ENCODE results near the gene FBXO11. TPM values are rescaled to one million over a fixed set of nuclear protein-coding genes. Genes with fewer than 3 reads are reported as not detected.
A peak's percentile ranks its signal among the peaks of the same experiment; 100 is the strongest.

FBXO11 gene
- total and polyA plus RNA-seq, 2 of the 4 experiments (the other 2 are of a cell fraction) = 27.1 to 29.6 TPM

DNA sequence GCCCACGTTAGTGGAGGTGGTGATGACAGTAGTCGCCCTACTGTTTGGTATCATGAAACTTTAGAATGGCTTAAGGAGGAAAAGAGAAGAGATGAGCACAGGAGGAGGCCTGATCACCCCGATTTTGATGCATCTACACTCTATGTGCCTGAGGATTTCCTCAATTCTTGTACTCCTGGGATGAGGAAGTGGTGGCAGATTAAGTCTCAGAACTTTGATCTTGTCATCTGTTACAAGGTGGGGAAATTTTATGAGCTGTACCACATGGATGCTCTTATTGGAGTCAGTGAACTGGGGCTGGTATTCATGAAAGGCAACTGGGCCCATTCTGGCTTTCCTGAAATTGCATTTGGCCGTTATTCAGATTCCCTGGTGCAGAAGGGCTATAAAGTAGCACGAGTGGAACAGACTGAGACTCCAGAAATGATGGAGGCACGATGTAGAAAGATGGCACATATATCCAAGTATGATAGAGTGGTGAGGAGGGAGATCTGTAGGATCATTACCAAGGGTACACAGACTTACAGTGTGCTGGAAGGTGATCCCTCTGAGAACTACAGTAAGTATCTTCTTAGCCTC lies 107.2 kb downstream of the FBXO11 start:
- ATAC-seq (ENCODE audit: low read depth) (no peak), DNase-seq (no peak)
- H3K79me1 ChIP-seq (ENCODE audit: low read depth in 1 of 2, low read length in 2 of 2) = peaks cover 28 to 46% of the 10 kb centered on the region in 2 experiments
- no peak overlapping the region for H3K4me2 ChIP-seq (ENCODE audit: low read depth, low read length)
- H4K5ac ChIP-seq (ENCODE audit: low read depth, low read length) = no peak overlapping the region
- no peak overlapping the region for H3K4ac ChIP-seq (ENCODE audit: low read depth, low read length)
- peaks cover 7% of the 10 kb centered on the region for H3K9me3 ChIP-seq (ENCODE audit: control insufficient read depth, insufficient read depth, low read length)
- H2BK120ac ChIP-seq (ENCODE audit: low read depth, low read length) = no peak overlapping the region
- H2AFZ ChIP-seq (replicated peaks; ENCODE audit: low read length, poor library complexity) = no peak overlapping the region
- H3K36me3 ChIP-seq (ENCODE audit: control insufficient read depth, insufficient read depth, low read length) = peaks cover 68% of the 10 kb centered on the region
- no peaks in the 10 kb centered on the region for H3K4me1 ChIP-seq (ENCODE audit: control insufficient read depth, insufficient read depth, low read length)
- H4K20me1 ChIP-seq (ENCODE audit: insufficient read depth, low read length) = peaks cover 10% of the 10 kb centered on the region
- no CpG with 5 or more reads among the region's 6 CpGs for WGBS, 2 experiments (ENCODE audit: extremely low coverage in 2 of 2, insufficient read length in 1 of 2)
- TSS peak; percentile 63 for BruUV-seq (replicated peaks)
- H3K18ac ChIP-seq (ENCODE audit: low read depth, low read length) = no peak overlapping the region
- ChIA-PET CTCF (no interaction called here), POLR2A (ENCODE audit: unreplicated experiment) (no interaction called here)
- no peak overlapping the region for H2BK15ac ChIP-seq (ENCODE audit: low read depth, low read length)
- no peak overlapping the region for H3K9ac ChIP-seq (ENCODE audit: low read depth, low read length)
- no peak overlapping the region for H3K27ac ChIP-seq (ENCODE audit: insufficient read depth, low read length)
- no peak overlapping the region for H4K91ac ChIP-seq (ENCODE audit: insufficient read depth, low read depth, low read length)
- no peak overlapping the region for H3K56ac ChIP-seq (ENCODE audit: extremely low read depth, insufficient read depth, low read length)
- no peak overlapping the region for H4K8ac ChIP-seq (ENCODE audit: low read depth in 2 of 2, low read length in 2 of 2)
- H3K23ac ChIP-seq (ENCODE audit: low read depth, low read length) = no peak overlapping the region
- no peak overlapping the region for H2BK5ac ChIP-seq (ENCODE audit: low read depth, low read length, poor library complexity, severe bottlenecking)
- H3K27me3 ChIP-seq (ENCODE audit: control insufficient read depth, insufficient read depth, low read length) = no peaks in the 10 kb centered on the region
- H3K4me3 ChIP-seq (ENCODE audit: insufficient read depth, low read depth, low read length) = no peak overlapping the region
- dilution Hi-C loops (cut with HindIII; ENCODE audit: low sequenced_read_pairs, unreplicated experiment) = no loop called here
- H2AK5ac ChIP-seq (ENCODE audit: low read depth, low read length) = no peak overlapping the region
- TF ChIP-seq MXI1 (IDR thresholded peaks at IDR 0.05; ENCODE audit: borderline replicate concordance, low read depth, low read length) = no peak
- TF ChIP-seq RCOR1 (IDR thresholded peaks at IDR 0.05; ENCODE audit: insufficient replicate concordance, low read length) = no peak
- TF ChIP-seq CEBPB (IDR thresholded peaks at IDR 0.05; ENCODE audit: low read depth, low read length) = no peak
- no peak for TF ChIP-seq MAZ (IDR thresholded peaks at IDR 0.05; ENCODE audit: borderline replicate concordance, low read depth, low read length)
- TF ChIP-seq BHLHE40 (IDR thresholded peaks at IDR 0.05; ENCODE audit: low read depth, low read length) = no peak
- TF ChIP-seq FOS (IDR thresholded peaks at IDR 0.05; ENCODE audit: low read depth, low read length) = no peak
- no peak for TF ChIP-seq NFE2L2 (IDR thresholded peaks at IDR 0.05; ENCODE audit: low read depth, low read length)
- TF ChIP-seq RFX5 (IDR thresholded peaks at IDR 0.05; ENCODE audit: low read depth, low read length) = no peak
- no peak for TF ChIP-seq RAD21 (IDR thresholded peaks at IDR 0.05; ENCODE audit: low read length)
- TF ChIP-seq, protein P1, sequence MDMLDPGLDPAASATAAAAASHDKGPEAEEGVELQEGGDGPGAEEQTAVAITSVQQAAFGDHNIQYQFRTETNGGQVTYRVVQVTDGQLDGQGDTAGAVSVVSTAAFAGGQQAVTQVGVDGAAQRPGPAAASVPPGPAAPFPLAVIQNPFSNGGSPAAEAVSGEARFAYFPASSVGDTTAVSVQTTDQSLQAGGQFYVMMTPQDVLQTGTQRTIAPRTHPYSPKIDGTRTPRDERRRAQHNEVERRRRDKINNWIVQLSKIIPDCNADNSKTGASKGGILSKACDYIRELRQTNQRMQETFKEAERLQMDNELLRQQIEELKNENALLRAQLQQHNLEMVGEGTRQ (IDR thresholded peaks at IDR 0.05; ENCODE audit: low read depth, low read length) = no peak
- TF ChIP-seq, protein P2, sequence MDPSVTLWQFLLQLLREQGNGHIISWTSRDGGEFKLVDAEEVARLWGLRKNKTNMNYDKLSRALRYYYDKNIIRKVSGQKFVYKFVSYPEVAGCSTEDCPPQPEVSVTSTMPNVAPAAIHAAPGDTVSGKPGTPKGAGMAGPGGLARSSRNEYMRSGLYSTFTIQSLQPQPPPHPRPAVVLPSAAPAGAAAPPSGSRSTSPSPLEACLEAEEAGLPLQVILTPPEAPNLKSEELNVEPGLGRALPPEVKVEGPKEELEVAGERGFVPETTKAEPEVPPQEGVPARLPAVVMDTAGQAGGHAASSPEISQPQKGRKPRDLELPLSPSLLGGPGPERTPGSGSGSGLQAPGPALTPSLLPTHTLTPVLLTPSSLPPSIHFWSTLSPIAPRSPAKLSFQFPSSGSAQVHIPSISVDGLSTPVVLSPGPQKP (IDR thresholded peaks at IDR 0.05; ENCODE audit: borderline replicate concordance, low read depth, low read length) = no peak
- TF ChIP-seq POLR2A (IDR thresholded peaks at IDR 0.05; ENCODE audit: low read depth, low read length) = no peak
- TF ChIP-seq CHD1 (IDR thresholded peaks at IDR 0.05; ENCODE audit: low read depth, low read length) = no peak
- TF ChIP-seq SMC3 (IDR thresholded peaks at IDR 0.05; ENCODE audit: low read depth, low read length) = no peak
- no peak for TF ChIP-seq MAFK (IDR thresholded peaks at IDR 0.05; ENCODE audit: low read depth, low read length)
- TF ChIP-seq, protein P3, sequence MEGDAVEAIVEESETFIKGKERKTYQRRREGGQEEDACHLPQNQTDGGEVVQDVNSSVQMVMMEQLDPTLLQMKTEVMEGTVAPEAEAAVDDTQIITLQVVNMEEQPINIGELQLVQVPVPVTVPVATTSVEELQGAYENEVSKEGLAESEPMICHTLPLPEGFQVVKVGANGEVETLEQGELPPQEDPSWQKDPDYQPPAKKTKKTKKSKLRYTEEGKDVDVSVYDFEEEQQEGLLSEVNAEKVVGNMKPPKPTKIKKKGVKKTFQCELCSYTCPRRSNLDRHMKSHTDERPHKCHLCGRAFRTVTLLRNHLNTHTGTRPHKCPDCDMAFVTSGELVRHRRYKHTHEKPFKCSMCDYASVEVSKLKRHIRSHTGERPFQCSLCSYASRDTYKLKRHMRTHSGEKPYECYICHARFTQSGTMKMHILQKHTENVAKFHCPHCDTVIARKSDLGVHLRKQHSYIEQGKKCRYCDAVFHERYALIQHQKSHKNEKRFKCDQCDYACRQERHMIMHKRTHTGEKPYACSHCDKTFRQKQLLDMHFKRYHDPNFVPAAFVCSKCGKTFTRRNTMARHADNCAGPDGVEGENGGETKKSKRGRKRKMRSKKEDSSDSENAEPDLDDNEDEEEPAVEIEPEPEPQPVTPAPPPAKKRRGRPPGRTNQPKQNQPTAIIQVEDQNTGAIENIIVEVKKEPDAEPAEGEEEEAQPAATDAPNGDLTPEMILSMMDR (conservative IDR thresholded peaks at IDR 0.05; ENCODE audit: low read depth, low read length) = no peak
- intact Hi-C loops (cut with micrococcal nuclease) = no loop called here
- in situ Hi-C loops (cut with MboI; ENCODE audit: low sequenced_read_pairs) = no loop called here
- H3K9me1 ChIP-seq (ENCODE audit: insufficient read depth, low read length) = 0 out of 2 replicates have a peak, but pooled peaks cover 5% of the 10 kb centered on the region
- H2AK9ac ChIP-seq (replicated peaks; ENCODE audit: low read depth, low read length, poor library complexity) = no peak overlapping the region
- no peak overlapping the region for H3K14ac ChIP-seq (replicated peaks; ENCODE audit: low read depth, low read length)
- no peak overlapping the region for H2BK20ac ChIP-seq (ENCODE audit: low read depth, low read length)
